A549 (cell line): ENCODE measurements around the gene BNC2.

Experiments used
- CBX2 ChIP-seq: fragments of 200-600 bp; sonication (generic); IDR thresholded peaks from 2 replicates; pipeline ENCODE4 v1.6.1; 2016; ENCODE audit warnings: low read depth, mild to moderate bottlenecking, borderline replicate concordance
- CTCF ChIP-seq: fragments of >200 bp; sonication (Bioruptor Twin); formaldehyde crosslinking; IDR thresholded peaks from 3 replicates; pipeline ENCODE4 v1.5.1; 2016
- HMGXB4 ChIP-seq: fragments of 250-450 bp; sonication (Bioruptor Pico); IDR thresholded peaks from 2 replicates; pipeline ENCODE4 v1.5.0; 2021; ENCODE audit warnings: mild to moderate bottlenecking, moderate library complexity, borderline replicate concordance
- JUNB ChIP-seq: fragments of >200 bp; sonication (Bioruptor Twin); formaldehyde crosslinking; IDR thresholded peaks from 2 replicates; pipeline ENCODE4 v1.6.1; 2016
- MAFK ChIP-seq: fragments of 450-650 bp; IDR thresholded peaks from 2 replicates; pipeline ENCODE4 v1.6.1; 2014; ENCODE audit not compliant: partially characterized antibody
- PBX3 ChIP-seq: IDR thresholded peaks from 2 replicates; pipeline ENCODE4 v1.6.1; 2012
- PHF8 ChIP-seq: fragments of 200-600 bp; sonication (generic); IDR thresholded peaks from 2 replicates; pipeline ENCODE4 v1.6.1; 2016; ENCODE audit warnings: low read depth, mild to moderate bottlenecking, antibody characterized with exemption, moderate library complexity, borderline replicate concordance
- POLR2A ChIP-seq: IDR thresholded peaks from 2 replicates; pipeline ENCODE4 v1.6.1; 2012; ENCODE audit warnings: mild to moderate bottlenecking, low read length
- SMC3 ChIP-seq: fragments of >200 bp; sonication (Bioruptor Twin); formaldehyde crosslinking; IDR thresholded peaks from 3 replicates; pipeline ENCODE4 v1.6.1; 2018; ENCODE audit warnings: inconsistent platforms
- TP53 ChIP-seq: fragments of 250-450 bp; sonication (Bioruptor Pico); IDR thresholded peaks from 2 replicates; pipeline ENCODE4 v1.5.0; 2021; ENCODE audit warnings: mild to moderate bottlenecking, moderate library complexity
- TF ChIP-seq, protein P1 (sequence below): IDR thresholded peaks from 2 replicates; pipeline ENCODE4 v1.6.1; 2012
- TF ChIP-seq, protein P2 (sequence below): fragments of 150-350 bp; IDR thresholded peaks from 2 replicates; pipeline ENCODE4 v1.6.1; 2014; ENCODE audit warnings: low read depth, mild to moderate bottlenecking, low read length

- TF ChIP-seq POLR2A: no peak
- TF ChIP-seq HMGXB4 (CRISPR knock-in tag): no peak
- TF ChIP-seq MAFK: no peak
- TF ChIP-seq CTCF: no peak
- TF ChIP-seq JUNB: peak; percentile 50
- no peak for TF ChIP-seq PHF8
- TF ChIP-seq, protein P1, sequence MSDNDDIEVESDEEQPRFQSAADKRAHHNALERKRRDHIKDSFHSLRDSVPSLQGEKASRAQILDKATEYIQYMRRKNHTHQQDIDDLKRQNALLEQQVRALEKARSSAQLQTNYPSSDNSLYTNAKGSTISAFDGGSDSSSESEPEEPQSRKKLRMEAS: no peak; the same call in 1 of the 2 replicates
- no peak for TF ChIP-seq TP53 (CRISPR knock-in tag)
- TF ChIP-seq PBX3: no peak
- peak; percentile 7; the same call in 1 of the 3 replicates for TF ChIP-seq SMC3
- TF ChIP-seq CBX2: no peak
- TF ChIP-seq, protein P2, sequence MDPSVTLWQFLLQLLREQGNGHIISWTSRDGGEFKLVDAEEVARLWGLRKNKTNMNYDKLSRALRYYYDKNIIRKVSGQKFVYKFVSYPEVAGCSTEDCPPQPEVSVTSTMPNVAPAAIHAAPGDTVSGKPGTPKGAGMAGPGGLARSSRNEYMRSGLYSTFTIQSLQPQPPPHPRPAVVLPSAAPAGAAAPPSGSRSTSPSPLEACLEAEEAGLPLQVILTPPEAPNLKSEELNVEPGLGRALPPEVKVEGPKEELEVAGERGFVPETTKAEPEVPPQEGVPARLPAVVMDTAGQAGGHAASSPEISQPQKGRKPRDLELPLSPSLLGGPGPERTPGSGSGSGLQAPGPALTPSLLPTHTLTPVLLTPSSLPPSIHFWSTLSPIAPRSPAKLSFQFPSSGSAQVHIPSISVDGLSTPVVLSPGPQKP: no peak
Measured at GRCh38 chr9:16414451-16414850, 456.0 kb downstream of the BNC2 start.
